ENCODE measurements around the gene EMILIN3. TPM values are rescaled to one million over a fixed set of nuclear protein-coding genes. Genes with fewer than 3 reads are reported as not detected.

Gene EMILIN3
- total and polyA plus RNA-seq, 2 of the 4 experiments (the other 2 are of a cell fraction): under 0.01 to 0.07 TPM

GRCh38 chr20:41320441-41320840, 46.2 kb downstream of the EMILIN3 start:
- H3K79me1 ChIP-seq (ENCODE audit: low read depth in 1 of 2, low read length in 2 of 2): peaks cover 0 to 10% of the 10 kb centered on the region in 2 experiments; a peak in 2 of 4 replicates
- no peak overlapping the region for H2AFZ ChIP-seq (replicated peaks; ENCODE audit: low read length, poor library complexity)
- dilution Hi-C loops (cut with HindIII; ENCODE audit: low sequenced_read_pairs, unreplicated experiment) (no loop called here), intact Hi-C loops (cut with micrococcal nuclease) (no loop called here), in situ Hi-C loops (cut with MboI; ENCODE audit: low sequenced_read_pairs) (no loop called here)
- H2AK9ac ChIP-seq (replicated peaks; ENCODE audit: low read depth, low read length, poor library complexity): no peak overlapping the region
- H3K27ac ChIP-seq (ENCODE audit: insufficient read depth, low read length): no peak overlapping the region
- H3K4me2 ChIP-seq (ENCODE audit: low read depth, low read length): no peak overlapping the region
- no peak overlapping the region for H3K18ac ChIP-seq (ENCODE audit: low read depth, low read length)
- H2BK15ac ChIP-seq (ENCODE audit: low read depth, low read length): no peak overlapping the region
- TF ChIP-seq MXI1 (IDR thresholded peaks at IDR 0.05; ENCODE audit: borderline replicate concordance, low read depth, low read length) (no peak), SMC3 (IDR thresholded peaks at IDR 0.05; ENCODE audit: low read depth, low read length) (no peak), NFE2L2 (IDR thresholded peaks at IDR 0.05; ENCODE audit: low read depth, low read length) (no peak), RAD21 (IDR thresholded peaks at IDR 0.05; ENCODE audit: low read length) (no peak), FOS (IDR thresholded peaks at IDR 0.05; ENCODE audit: low read depth, low read length) (no peak)
- no peak overlapping the region for H3K56ac ChIP-seq (ENCODE audit: extremely low read depth, insufficient read depth, low read length)
- DNase-seq: no peak
- H3K36me3 ChIP-seq (ENCODE audit: control insufficient read depth, insufficient read depth, low read length): no peaks in the 10 kb centered on the region
- H3K23ac ChIP-seq (ENCODE audit: low read depth, low read length): no peak overlapping the region
- H2BK20ac ChIP-seq (ENCODE audit: low read depth, low read length): no peak overlapping the region
- POLR2A ChIA-PET (ENCODE audit: unreplicated experiment): no interaction called here
- no peak overlapping the region for H3K9ac ChIP-seq (ENCODE audit: low read depth, low read length)
- no peak overlapping the region for H4K8ac ChIP-seq (ENCODE audit: low read depth in 2 of 2, low read length in 2 of 2)
- ATAC-seq (ENCODE audit: low read depth): no peak
- no peak overlapping the region for H4K91ac ChIP-seq (ENCODE audit: insufficient read depth, low read depth, low read length)
- H3K4me3 ChIP-seq (ENCODE audit: insufficient read depth, low read depth, low read length): no peak overlapping the region
- H3K4ac ChIP-seq (ENCODE audit: low read depth, low read length): no peak overlapping the region
- no peaks in the 10 kb centered on the region for H3K9me3 ChIP-seq (ENCODE audit: control insufficient read depth, insufficient read depth, low read length)
- H4K5ac ChIP-seq (ENCODE audit: low read depth, low read length): no peak overlapping the region
- no peaks in the 10 kb centered on the region for H3K27me3 ChIP-seq (ENCODE audit: control insufficient read depth, insufficient read depth, low read length)
- CTCF ChIA-PET: no interaction called here
- BruUV-seq (replicated peaks): no TSS peak
- no peak overlapping the region for H2BK5ac ChIP-seq (ENCODE audit: low read depth, low read length, poor library complexity, severe bottlenecking)
- H2AK5ac ChIP-seq (ENCODE audit: low read depth, low read length): no peak overlapping the region
- H2BK120ac ChIP-seq (ENCODE audit: low read depth, low read length): no peak overlapping the region
- H3K9me1 ChIP-seq (ENCODE audit: insufficient read depth, low read length): no peaks in the 10 kb centered on the region; the same call in 1 of the 2 replicates
- no peak overlapping the region for H3K14ac ChIP-seq (replicated peaks; ENCODE audit: low read depth, low read length)
- peaks cover 2% of the 10 kb centered on the region; the same call in 1 of the 2 replicates for H3K4me1 ChIP-seq (ENCODE audit: control insufficient read depth, insufficient read depth, low read length)
- peaks cover 8% of the 10 kb centered on the region for H4K20me1 ChIP-seq (ENCODE audit: insufficient read depth, low read length)

Data from IMR-90 (cell line).